ENCODE results near the gene TMEM269. TPM values are rescaled to one million over a fixed set of nuclear protein-coding genes. Genes with fewer than 3 reads are reported as not detected.
A peak's percentile ranks its signal among the peaks of the same experiment; 100 is the strongest.

The TMEM269 gene
- total RNA-seq, 1 donor: 0.09 TPM

DNA sequence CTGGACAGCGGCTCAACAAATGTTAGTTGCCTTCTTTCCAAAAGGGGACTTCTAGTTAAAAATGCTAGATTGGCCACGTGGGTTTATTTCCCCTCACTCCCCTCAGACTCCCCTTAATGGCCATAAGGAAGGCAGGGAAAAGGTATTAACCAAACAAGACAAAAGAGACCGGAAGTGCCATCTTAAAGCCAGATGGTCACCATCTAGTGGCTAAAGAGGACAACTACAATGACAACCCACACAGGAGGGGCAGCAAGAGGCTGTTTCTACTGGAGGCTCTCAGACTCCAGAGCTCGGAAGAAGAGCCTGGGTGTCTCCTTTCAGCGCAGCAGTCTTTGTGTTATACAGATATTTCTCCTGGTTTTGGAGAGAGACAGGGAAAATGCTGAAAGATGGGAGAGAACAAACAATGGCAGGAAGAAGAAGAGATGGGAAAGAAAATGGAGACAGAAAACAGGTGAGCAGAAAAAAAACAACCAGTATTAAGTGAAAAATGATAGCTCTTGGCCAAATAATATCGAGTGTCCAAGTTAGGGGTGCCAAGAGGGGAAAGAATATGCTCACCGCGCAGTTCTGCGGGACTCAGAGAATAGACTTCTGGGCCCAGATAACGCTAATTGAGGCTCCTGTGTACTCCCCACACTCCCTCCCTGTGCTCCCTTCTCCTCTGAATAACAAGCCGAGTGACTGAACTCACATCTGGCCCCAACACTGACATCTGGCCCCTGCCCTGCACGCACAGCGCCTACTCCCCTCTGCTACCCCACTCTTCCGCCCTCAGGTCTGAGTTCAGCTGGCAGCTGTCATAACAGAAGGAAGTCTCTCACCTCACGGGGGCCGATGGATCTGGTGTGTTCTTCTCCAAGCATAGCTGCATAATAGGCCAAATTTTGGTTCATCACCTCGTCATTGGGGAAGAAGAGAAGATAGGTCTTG, 27.6 kb upstream of the TMEM269 start:
- TF ChIP-seq, protein P1, sequence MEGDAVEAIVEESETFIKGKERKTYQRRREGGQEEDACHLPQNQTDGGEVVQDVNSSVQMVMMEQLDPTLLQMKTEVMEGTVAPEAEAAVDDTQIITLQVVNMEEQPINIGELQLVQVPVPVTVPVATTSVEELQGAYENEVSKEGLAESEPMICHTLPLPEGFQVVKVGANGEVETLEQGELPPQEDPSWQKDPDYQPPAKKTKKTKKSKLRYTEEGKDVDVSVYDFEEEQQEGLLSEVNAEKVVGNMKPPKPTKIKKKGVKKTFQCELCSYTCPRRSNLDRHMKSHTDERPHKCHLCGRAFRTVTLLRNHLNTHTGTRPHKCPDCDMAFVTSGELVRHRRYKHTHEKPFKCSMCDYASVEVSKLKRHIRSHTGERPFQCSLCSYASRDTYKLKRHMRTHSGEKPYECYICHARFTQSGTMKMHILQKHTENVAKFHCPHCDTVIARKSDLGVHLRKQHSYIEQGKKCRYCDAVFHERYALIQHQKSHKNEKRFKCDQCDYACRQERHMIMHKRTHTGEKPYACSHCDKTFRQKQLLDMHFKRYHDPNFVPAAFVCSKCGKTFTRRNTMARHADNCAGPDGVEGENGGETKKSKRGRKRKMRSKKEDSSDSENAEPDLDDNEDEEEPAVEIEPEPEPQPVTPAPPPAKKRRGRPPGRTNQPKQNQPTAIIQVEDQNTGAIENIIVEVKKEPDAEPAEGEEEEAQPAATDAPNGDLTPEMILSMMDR (IDR thresholded peaks at IDR 0.05; ENCODE audit: insufficient read depth, low read length): peak; percentile 70
- no peak overlapping the region for H3K4me3 ChIP-seq (ENCODE audit: low read depth, low read length)
- DNase-seq (ENCODE audit: low read depth): peak; percentile 73

DNA sequence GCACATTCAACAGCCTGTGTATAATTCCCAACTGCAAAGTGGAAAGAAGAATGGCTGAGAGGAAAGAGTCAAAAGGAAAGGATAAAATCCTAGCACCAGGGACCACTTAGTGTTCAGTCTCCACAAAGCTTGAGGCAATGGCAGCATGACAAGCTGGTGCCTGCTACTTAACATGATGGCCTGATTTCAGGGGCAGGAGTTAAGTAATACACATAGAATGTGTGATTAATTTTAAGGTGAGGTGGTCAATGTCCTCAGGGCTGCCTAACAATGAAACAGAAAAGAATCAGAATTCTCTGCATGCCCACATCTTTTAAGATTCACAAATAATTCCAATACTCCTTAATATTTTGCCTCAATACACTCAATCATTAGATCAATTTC, 26.9 kb upstream of the TMEM269 start:
- TF ChIP-seq, protein P1 (IDR thresholded peaks at IDR 0.05; ENCODE audit: insufficient read depth, low read length): no peak
- H3K4me3 ChIP-seq (ENCODE audit: low read depth, low read length): no peak overlapping the region
- no peak for DNase-seq (ENCODE audit: low read depth)

DNA sequence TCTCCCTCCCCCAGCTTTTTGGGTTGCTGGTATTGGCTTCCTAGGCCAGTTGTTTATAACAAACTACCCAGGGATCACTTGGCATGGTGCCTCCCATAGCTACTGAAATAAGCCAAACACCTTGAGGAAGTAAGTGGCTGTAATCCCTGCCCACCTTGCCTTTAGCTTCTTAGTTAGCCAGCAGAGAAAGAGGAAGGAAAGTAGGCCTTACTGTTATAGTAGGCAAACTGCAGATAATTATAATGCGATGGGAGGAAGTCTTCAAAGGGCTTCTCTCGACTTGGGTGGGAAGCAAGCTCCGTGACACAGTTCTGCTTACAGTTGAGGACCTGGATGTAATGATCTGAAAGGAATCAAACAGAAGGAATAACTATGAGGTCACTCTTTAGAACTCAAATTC, 26.1 kb upstream of the TMEM269 start:
- H3K4me3 ChIP-seq (ENCODE audit: low read depth, low read length): no peak overlapping the region
- TF ChIP-seq, protein P1 (IDR thresholded peaks at IDR 0.05; ENCODE audit: insufficient read depth, low read length): no peak
- no peak for DNase-seq (ENCODE audit: low read depth)

DNA sequence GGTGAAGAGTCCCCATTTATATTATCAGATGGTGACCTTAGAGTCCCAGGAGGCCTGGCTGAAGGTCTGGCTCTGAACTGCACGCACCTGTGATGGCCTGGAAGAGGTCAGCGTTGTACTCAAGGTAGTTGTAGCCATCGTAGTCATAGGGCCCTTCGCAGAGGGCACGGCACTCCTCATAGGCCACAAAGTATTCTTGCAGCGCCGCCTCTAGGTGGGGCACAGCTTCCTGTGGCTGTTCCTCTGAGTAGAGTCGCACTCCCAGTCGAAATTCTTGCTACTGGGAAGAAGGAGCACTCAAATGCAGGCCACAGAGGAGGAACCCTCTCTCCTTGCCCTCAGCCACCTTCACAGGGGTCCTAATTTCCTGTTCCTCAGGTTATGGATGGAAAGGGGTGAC, 25.7 kb upstream of the TMEM269 start:
- TF ChIP-seq, protein P1 (IDR thresholded peaks at IDR 0.05; ENCODE audit: insufficient read depth, low read length): no peak
- no peak for DNase-seq (ENCODE audit: low read depth)
- no peak overlapping the region for H3K4me3 ChIP-seq (ENCODE audit: low read depth, low read length)

DNA sequence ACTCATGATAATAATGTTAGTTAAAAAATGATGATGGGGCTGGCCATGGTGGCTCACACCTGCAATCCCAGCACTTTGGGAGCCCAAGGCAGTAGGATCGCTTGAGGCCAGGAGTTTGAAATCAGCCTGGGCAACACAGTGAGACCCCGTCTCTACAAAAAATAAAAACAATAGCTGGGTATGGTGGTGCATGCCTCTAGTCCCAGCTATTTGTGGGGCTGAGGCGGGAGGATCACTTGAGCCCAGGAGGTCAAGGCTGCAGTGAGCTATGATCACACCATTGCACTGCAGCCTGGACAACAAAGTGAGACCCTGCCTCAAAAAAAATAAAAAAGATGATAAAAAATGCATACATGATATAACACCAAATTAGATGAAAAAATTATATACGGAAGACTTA, 23.2 kb upstream of the TMEM269 start:
- TF ChIP-seq, protein P1 (IDR thresholded peaks at IDR 0.05; ENCODE audit: insufficient read depth, low read length): no peak
- DNase-seq (ENCODE audit: low read depth): no peak

DNA sequence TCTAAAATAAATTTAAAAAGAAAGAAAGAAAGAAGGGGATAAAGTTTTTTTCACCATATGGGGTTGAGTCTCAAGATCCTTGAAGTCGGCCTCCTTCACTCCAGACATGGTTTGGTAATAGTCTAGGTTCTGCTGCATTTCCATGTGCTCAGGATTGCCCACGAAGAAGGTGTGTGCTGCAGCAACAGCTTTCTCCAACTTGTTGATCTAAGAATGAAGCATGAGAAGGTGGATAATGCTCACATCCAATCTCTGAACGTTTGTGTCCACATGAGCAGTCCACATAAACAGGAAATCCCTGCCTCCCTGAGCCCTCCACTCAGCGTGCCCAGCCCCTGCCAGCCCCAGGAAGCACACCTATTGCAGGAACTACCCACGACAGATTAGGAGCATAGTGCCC, 22.5 kb upstream of the TMEM269 start:
- H3K4me3 ChIP-seq (ENCODE audit: low read depth, low read length): no peak overlapping the region
- DNase-seq (ENCODE audit: low read depth): no peak
- TF ChIP-seq, protein P1 (IDR thresholded peaks at IDR 0.05; ENCODE audit: insufficient read depth, low read length): no peak

More for the DNA sequence above, 23.2 kb upstream of the TMEM269 start:
- H3K4me3 ChIP-seq (ENCODE audit: low read depth, low read length): no peak overlapping the region
